CD4-positive, alpha-beta T cell treated with Interferon gamma for 1 hour (primary cell): Measurements from ENCODE around the gene DNAH6.
"Not testable (repeated sequence)": the region's sequence is repeated elsewhere in the genome, so short reads cannot be mapped to it uniquely, and the experiment has no call there.

Source experiments
- DNase-seq: peaks from one replicate; pipeline ENCODE4 v3.0.0-alpha.2; 2020

Gene DNAH6

GRCh38 chr2:84515788-84516187, 510 bp upstream of the DNAH6 start:
- DNase-seq: no peak

- no peak for DNase-seq
Measured at GRCh38 chr2:84519332-84519957, 3.1 kb downstream of the DNAH6 start.

GRCh38 chr2:84526562-84526961, 10.3 kb downstream of the DNAH6 start:
- DNase-seq: no peak

GRCh38 chr2:84527137-84528129, 11.1 kb downstream of the DNAH6 start:
- no peak for DNase-seq

- DNase-seq: no peak
Measured at GRCh38 chr2:84532291-84532690, 16.0 kb downstream of the DNAH6 start.

GRCh38 chr2:84534225-84534624, 17.9 kb downstream of the DNAH6 start:
- no peak for DNase-seq

GRCh38 chr2:84537251-84537650, 21.0 kb downstream of the DNAH6 start:
- no peak for DNase-seq

- no peak for DNase-seq
Measured at GRCh38 chr2:84539729-84540128, 23.4 kb downstream of the DNAH6 start.

- DNase-seq: no peak
Measured at GRCh38 chr2:84545005-84545404, 28.7 kb downstream of the DNAH6 start.

- DNase-seq: no peak
Measured at GRCh38 chr2:84546551-84546950, 30.3 kb downstream of the DNAH6 start.

- DNase-seq: no peak
Measured at GRCh38 chr2:84548303-84548702, 32.0 kb downstream of the DNAH6 start.

- DNase-seq: no peak
Measured at GRCh38 chr2:84550916-84551315, 34.6 kb downstream of the DNAH6 start.

- DNase-seq: not testable (repeated sequence)
Measured at GRCh38 chr2:84551526-84551925, 35.2 kb downstream of the DNAH6 start.

GRCh38 chr2:84556190-84556589, 39.9 kb downstream of the DNAH6 start:
- DNase-seq: no peak

- DNase-seq: no peak
Measured at GRCh38 chr2:84559838-84560237, 43.5 kb downstream of the DNAH6 start.

GRCh38 chr2:84579661-84580060, 63.4 kb downstream of the DNAH6 start:
- DNase-seq: no peak

GRCh38 chr2:84603911-84604310, 87.6 kb downstream of the DNAH6 start:
- no peak for DNase-seq

- DNase-seq: no peak
Measured at GRCh38 chr2:84613082-84613481, 96.8 kb downstream of the DNAH6 start.

- DNase-seq: no peak
Measured at GRCh38 chr2:84619794-84620371, 103.6 kb downstream of the DNAH6 start.

GRCh38 chr2:84628486-84628885, 112.2 kb downstream of the DNAH6 start:
- no peak for DNase-seq

- no peak for DNase-seq
Measured at GRCh38 chr2:84629550-84629949, 113.3 kb downstream of the DNAH6 start.

GRCh38 chr2:84631047-84631446, 114.7 kb downstream of the DNAH6 start:
- DNase-seq: no peak

- no peak for DNase-seq
Measured at GRCh38 chr2:84631985-84632384, 115.7 kb downstream of the DNAH6 start.
